PFSK-1 (cell line): ENCODE measurements around the gene PTPN14.

ENCODE experiments used
- POLR2AphosphoS5 ChIP-seq: IDR thresholded peaks from 2 replicates; pipeline ENCODE4 v1.6.1; 2012; ENCODE audit warnings: low read depth, mild to moderate bottlenecking, control low read depth, low read length, moderate library complexity
- TAF1 ChIP-seq: IDR thresholded peaks from 2 replicates; pipeline ENCODE4 v1.6.1; 2012; ENCODE audit warnings: low read length, control low read depth, borderline replicate concordance; ENCODE audit not compliant: insufficient read depth

DNA sequence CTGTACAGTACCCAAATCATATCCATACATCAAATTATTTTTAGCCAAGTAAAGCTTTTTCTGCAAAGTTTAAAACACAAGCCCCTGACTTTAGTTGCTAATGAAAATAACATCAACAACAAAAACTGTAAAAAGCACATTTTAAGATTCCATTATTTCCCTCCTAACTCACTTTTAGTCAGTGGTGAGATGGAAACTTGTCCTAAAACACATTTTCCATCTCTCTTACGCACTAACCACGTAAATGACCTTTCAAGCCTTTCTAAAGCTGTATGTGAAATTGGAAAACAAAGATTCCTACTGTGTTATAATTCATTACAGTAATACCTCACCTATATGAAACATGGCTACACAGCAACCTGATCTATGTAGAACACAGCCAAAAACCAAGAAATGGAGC is 77.5 kb downstream of the PTPN14 start:
- TF ChIP-seq POLR2AphosphoS5 (no peak), TAF1 (no peak)
